Gastrocnemius medialis (tissue), 4 donors: ENCODE measurements around the gene PRRT3.

ENCODE experiments used
- POLR2A ChIP-seq, 2 donors: fragments of 450-650 bp; IDR thresholded peaks; one replicate each; pipeline ENCODE4 v1.6.1; 2017; ENCODE audit warnings: antibody characterized with exemption in 2 of 2, mild to moderate bottlenecking in 2 of 2, moderate library complexity in 2 of 2
- TF ChIP-seq, protein P1 (sequence below), 5 experiments: fragments of 450-650 bp in 3 of 5; fragments of 200-600 bp in 2 of 5; sonication (generic) in 2 of 5; IDR thresholded peaks in 4 of 5; conservative IDR thresholded peaks in 1 of 5; 1 replicate in 4 of 5; 2 replicates in 1 of 5; pipeline ENCODE4 v1.5.1; 2016 to 2019; ENCODE audit warnings: antibody characterized with exemption in 5 of 5, mild to moderate bottlenecking in 3 of 5, moderate library complexity in 3 of 5

- TF ChIP-seq, protein P1, sequence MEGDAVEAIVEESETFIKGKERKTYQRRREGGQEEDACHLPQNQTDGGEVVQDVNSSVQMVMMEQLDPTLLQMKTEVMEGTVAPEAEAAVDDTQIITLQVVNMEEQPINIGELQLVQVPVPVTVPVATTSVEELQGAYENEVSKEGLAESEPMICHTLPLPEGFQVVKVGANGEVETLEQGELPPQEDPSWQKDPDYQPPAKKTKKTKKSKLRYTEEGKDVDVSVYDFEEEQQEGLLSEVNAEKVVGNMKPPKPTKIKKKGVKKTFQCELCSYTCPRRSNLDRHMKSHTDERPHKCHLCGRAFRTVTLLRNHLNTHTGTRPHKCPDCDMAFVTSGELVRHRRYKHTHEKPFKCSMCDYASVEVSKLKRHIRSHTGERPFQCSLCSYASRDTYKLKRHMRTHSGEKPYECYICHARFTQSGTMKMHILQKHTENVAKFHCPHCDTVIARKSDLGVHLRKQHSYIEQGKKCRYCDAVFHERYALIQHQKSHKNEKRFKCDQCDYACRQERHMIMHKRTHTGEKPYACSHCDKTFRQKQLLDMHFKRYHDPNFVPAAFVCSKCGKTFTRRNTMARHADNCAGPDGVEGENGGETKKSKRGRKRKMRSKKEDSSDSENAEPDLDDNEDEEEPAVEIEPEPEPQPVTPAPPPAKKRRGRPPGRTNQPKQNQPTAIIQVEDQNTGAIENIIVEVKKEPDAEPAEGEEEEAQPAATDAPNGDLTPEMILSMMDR (IDR thresholded peaks at IDR 0.05 in 4 of 5, conservative IDR thresholded peaks at IDR 0.05 in 1 of 5), result peak in 1 of 5 experiments; percentile 7
- peak; percentile 74 to 81 for TF ChIP-seq POLR2A (IDR thresholded peaks at IDR 0.05)
Observed at GRCh38 chr3:9916734-9917680, 35.2 kb downstream of the PRRT3 start, which contains the start of gene IL17RC.
